GM23338 (cell line): Measurements from ENCODE around the gene DNASE1L2.

Experiments
- CREB1 ChIP-seq: fragments of 250-450 bp; sonication (Bioruptor Pico); IDR thresholded peaks from 2 replicates; pipeline ENCODE4 v1.5.0; 2020; ENCODE audit warnings: low read depth, mild to moderate bottlenecking, moderate library complexity
- EZH2 ChIP-seq: fragments of 200-600 bp; sonication (generic); IDR thresholded peaks from one replicate; pipeline ENCODE4 v1.8.0; 2017; ENCODE audit warnings: antibody characterized with exemption, mild to moderate bottlenecking, low read depth; ENCODE audit not compliant: unreplicated experiment
- EZH2phosphoT487 ChIP-seq: fragments of 200-600 bp; sonication (generic); IDR thresholded peaks from one replicate; pipeline ENCODE4 v1.8.1; 2018; ENCODE audit warnings: antibody characterized with exemption; ENCODE audit not compliant: unreplicated experiment
- JUNB ChIP-seq: IDR thresholded peaks from one replicate; pipeline ENCODE4 v1.6.1; 2016; ENCODE audit warnings: antibody characterized with exemption; ENCODE audit not compliant: unreplicated experiment
- NANOG ChIP-seq: IDR thresholded peaks from 2 replicates; pipeline ENCODE4 v1.6.1; 2016; ENCODE audit warnings: antibody characterized with exemption, borderline replicate concordance
- POLR2AphosphoS5 ChIP-seq: IDR thresholded peaks from 2 replicates; pipeline ENCODE4 v1.6.1; 2016; ENCODE audit warnings: antibody characterized with exemption, low read depth
- REST ChIP-seq: IDR thresholded peaks from one replicate; pipeline ENCODE4 v1.6.1; 2018; ENCODE audit warnings: antibody characterized with exemption; ENCODE audit not compliant: unreplicated experiment
- STAT1 ChIP-seq: IDR thresholded peaks from one replicate; pipeline ENCODE4 v1.6.1; 2016; ENCODE audit warnings: antibody characterized with exemption; ENCODE audit not compliant: unreplicated experiment
- ZNF331 ChIP-seq: fragments of 250-450 bp; sonication (Bioruptor Pico); IDR thresholded peaks from 2 replicates; pipeline ENCODE4 v1.5.0; 2020; ENCODE audit warnings: low read depth, mild to moderate bottlenecking, moderate library complexity
- ZNF462 ChIP-seq: fragments of 250-450 bp; sonication (Bioruptor Pico); IDR thresholded peaks from 2 replicates; pipeline ENCODE4 v1.5.0; 2020; ENCODE audit warnings: mild to moderate bottlenecking, moderate library complexity
- TF ChIP-seq, protein P1 (sequence below), 2 experiments: fragments of 200-600 bp in 1 of 2; sonication (generic) in 1 of 2; conservative IDR thresholded peaks; 2 replicates each; pipeline versions ENCODE4 v1.5.1 to v1.6.1; 2016 to 2017; ENCODE audit warnings: antibody characterized with exemption in 2 of 2, low read depth in 2 of 2, mild to moderate bottlenecking in 2 of 2, moderate library complexity in 1 of 2
- TF ChIP-seq, protein P2 (sequence below): IDR thresholded peaks from 2 replicates; pipeline ENCODE4 v1.6.1; 2016; ENCODE audit warnings: antibody characterized with exemption

- TF ChIP-seq POLR2AphosphoS5 = no peak
- TF ChIP-seq, protein P1, sequence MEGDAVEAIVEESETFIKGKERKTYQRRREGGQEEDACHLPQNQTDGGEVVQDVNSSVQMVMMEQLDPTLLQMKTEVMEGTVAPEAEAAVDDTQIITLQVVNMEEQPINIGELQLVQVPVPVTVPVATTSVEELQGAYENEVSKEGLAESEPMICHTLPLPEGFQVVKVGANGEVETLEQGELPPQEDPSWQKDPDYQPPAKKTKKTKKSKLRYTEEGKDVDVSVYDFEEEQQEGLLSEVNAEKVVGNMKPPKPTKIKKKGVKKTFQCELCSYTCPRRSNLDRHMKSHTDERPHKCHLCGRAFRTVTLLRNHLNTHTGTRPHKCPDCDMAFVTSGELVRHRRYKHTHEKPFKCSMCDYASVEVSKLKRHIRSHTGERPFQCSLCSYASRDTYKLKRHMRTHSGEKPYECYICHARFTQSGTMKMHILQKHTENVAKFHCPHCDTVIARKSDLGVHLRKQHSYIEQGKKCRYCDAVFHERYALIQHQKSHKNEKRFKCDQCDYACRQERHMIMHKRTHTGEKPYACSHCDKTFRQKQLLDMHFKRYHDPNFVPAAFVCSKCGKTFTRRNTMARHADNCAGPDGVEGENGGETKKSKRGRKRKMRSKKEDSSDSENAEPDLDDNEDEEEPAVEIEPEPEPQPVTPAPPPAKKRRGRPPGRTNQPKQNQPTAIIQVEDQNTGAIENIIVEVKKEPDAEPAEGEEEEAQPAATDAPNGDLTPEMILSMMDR (conservative IDR thresholded peaks at IDR 0.05; ENCODE audit: low read depth in 2 of 2) = no peak
- no peak for TF ChIP-seq EZH2
- no peak for TF ChIP-seq REST
- TF ChIP-seq EZH2phosphoT487 = no peak
- TF ChIP-seq CREB1 = no peak
- TF ChIP-seq STAT1 = no peak
- TF ChIP-seq, protein P2, sequence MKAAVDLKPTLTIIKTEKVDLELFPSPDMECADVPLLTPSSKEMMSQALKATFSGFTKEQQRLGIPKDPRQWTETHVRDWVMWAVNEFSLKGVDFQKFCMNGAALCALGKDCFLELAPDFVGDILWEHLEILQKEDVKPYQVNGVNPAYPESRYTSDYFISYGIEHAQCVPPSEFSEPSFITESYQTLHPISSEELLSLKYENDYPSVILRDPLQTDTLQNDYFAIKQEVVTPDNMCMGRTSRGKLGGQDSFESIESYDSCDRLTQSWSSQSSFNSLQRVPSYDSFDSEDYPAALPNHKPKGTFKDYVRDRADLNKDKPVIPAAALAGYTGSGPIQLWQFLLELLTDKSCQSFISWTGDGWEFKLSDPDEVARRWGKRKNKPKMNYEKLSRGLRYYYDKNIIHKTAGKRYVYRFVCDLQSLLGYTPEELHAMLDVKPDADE = no peak
- TF ChIP-seq JUNB = no peak
- no peak for TF ChIP-seq NANOG
- no peak for TF ChIP-seq ZNF462 (CRISPR knock-in tag)
- TF ChIP-seq ZNF331 (CRISPR knock-in tag) = no peak
Observed at GRCh38 chr16:2234813-2235170, 1.5 kb upstream of the DNASE1L2 start.
